Colonic mucosa (tissue), 4 donors: ENCODE measurements around the gene NTN1. TPM values are rescaled to one million over a fixed set of nuclear protein-coding genes. Genes with fewer than 3 reads are reported as not detected.

Experiments used
- DNase-seq: peaks from one replicate; pipeline ENCODE4 v3.0.0-alpha.2; 2020
- H3K27ac ChIP-seq: fragments of 200-600 bp; one replicate; pipeline ENCODE4 v1.8.0; 2021
- H3K27me3 ChIP-seq: fragments of 200-600 bp; one replicate; pipeline ENCODE4 v1.8.0; 2021
- H3K36me3 ChIP-seq: fragments of 200-600 bp; one replicate; pipeline ENCODE4 v1.8.0; 2021
- H3K4me1 ChIP-seq: fragments of 200-600 bp; one replicate; pipeline ENCODE4 v1.8.0; 2021; ENCODE audit warnings: mild to moderate bottlenecking
- H3K4me3 ChIP-seq: fragments of 200-600 bp; one replicate; pipeline ENCODE4 v1.8.0; 2021
- H3K9ac ChIP-seq, 2 donors: one replicate each; pipeline ENCODE4 v1.7.0; 2013; ENCODE audit warnings: control low read depth in 2 of 2, low read depth in 2 of 2, low read length in 2 of 2
- H3K9me3 ChIP-seq: fragments of 200-600 bp; one replicate; pipeline ENCODE4 v1.8.0; 2021
- intact Hi-C: fragments of 100-400 bp; cut with DNase I; formaldehyde crosslinking; loops from one replicate; pipeline ENCODE4 v1.14.1; 2022
- total RNA-seq, 2 donors: library from RNA; stranded (reverse); fragmentation: NEBNext Ultra II Directional in 1 of 2; extraction: Animal tissue kit (Norgen Biotek cat#: 25700) in 1 of 2; gene quantifications; one replicate each; pipeline ENCODE4 v1.2.1, GENCODE V29; 2021
- TF ChIP-seq, protein P1 (sequence below): fragments of 200-600 bp; IDR thresholded peaks from one replicate; pipeline ENCODE4 v1.8.0; 2022; ENCODE audit warnings: antibody characterized with exemption, mild to moderate bottlenecking
- donor health status: healthy.
- donor health status: DM: no; HTN: no; CAD: no.
- donor health status: DM: no; HTN: no; CAD: no.

The NTN1 gene
- total RNA-seq, 2 donors from 2014 or later, result 2.1 to 5.5 TPM

DNA sequence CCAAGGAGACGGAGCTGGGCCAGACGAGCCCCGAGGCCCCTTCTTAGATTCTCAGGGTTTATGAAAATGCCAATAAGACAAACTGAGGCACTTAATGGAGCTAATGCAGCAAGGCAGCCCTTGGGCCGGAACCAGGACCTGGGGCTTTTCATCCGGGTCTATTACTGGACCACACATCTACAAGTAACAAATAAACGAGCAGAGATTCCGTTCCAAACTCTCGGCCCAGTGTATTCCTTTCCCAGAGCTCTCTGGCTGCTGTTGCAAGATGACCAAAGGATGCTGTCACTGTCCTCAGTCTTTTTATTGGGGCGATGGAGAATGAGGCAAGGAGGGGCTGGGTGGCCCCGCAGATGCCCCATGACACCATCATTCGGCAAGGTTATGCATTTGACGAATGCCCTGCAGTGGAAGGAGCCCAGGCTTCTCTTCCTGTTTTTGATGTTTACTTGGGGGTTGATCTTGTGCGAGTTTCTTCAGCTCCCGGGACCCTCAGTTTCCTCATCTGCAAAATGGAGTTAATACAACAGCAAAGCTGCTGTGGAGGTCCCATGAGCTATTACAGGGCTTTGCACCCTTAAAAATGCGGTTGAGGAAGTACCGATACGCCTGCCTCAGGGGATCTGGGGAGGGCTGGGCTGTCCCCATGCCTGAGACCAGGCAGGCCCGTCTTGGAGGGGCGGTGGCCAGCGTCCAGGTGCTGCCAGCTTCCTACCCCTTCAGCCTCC, 1.1 kb upstream of the NTN1 start:
- no peak for DNase-seq
- no peaks in the 10 kb centered on the region for H3K36me3 ChIP-seq
- H3K27ac ChIP-seq, result peak overlapping the region; percentile 32
- peak overlapping the region in 1 of 2 donors; percentile 56 for H3K9ac ChIP-seq
- intact Hi-C loops, result no loop called here
- TF ChIP-seq, protein P1, sequence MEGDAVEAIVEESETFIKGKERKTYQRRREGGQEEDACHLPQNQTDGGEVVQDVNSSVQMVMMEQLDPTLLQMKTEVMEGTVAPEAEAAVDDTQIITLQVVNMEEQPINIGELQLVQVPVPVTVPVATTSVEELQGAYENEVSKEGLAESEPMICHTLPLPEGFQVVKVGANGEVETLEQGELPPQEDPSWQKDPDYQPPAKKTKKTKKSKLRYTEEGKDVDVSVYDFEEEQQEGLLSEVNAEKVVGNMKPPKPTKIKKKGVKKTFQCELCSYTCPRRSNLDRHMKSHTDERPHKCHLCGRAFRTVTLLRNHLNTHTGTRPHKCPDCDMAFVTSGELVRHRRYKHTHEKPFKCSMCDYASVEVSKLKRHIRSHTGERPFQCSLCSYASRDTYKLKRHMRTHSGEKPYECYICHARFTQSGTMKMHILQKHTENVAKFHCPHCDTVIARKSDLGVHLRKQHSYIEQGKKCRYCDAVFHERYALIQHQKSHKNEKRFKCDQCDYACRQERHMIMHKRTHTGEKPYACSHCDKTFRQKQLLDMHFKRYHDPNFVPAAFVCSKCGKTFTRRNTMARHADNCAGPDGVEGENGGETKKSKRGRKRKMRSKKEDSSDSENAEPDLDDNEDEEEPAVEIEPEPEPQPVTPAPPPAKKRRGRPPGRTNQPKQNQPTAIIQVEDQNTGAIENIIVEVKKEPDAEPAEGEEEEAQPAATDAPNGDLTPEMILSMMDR, result no peak
- peaks cover 7% of the 10 kb centered on the region for H3K4me1 ChIP-seq
- peak overlapping the region; percentile 52 for H3K4me3 ChIP-seq
- H3K27me3 ChIP-seq, result peaks cover 47% of the 10 kb centered on the region
- no peaks in the 10 kb centered on the region for H3K9me3 ChIP-seq

DNA sequence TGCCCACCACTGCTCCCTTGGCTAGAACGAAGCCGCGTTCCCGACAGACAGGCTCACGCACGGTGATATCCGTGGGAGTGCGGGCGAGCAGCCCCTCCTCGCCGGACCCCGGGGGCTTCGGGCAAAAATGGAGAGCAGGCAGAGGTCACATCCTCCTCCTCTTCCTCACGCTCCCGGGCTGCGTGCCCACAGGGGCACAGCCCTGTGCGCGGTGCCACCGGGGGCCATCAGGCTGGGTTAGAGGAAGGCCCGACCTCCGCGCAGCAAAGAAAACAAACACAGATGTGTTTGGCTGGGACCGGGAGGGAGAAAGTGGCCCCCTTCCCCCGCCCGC, 519 bp upstream of the NTN1 start:
- no peak for DNase-seq
- no peaks in the 10 kb centered on the region for H3K36me3 ChIP-seq
- H3K4me1 ChIP-seq, result peaks cover 7% of the 10 kb centered on the region
- TF ChIP-seq, protein P1, result no peak
- peak overlapping the region; percentile 52 for H3K4me3 ChIP-seq
- H3K9ac ChIP-seq, result peak overlapping the region in 1 of 2 donors; percentile 56
- H3K27ac ChIP-seq, result peak overlapping the region; percentile 32
- peaks cover 47% of the 10 kb centered on the region for H3K27me3 ChIP-seq
- H3K9me3 ChIP-seq, result no peaks in the 10 kb centered on the region
- intact Hi-C loops, result no loop called here

- TF ChIP-seq, protein P1, result no peak
- Histone ChIP-seq H3K9ac (peak overlapping the region in 1 of 2 donors; percentile 35), H3K9me3 (no peaks in the 10 kb centered on the region), H3K36me3 (no peaks in the 10 kb centered on the region), H3K4me1 (peaks cover 7% of the 10 kb centered on the region), H3K27ac (peak overlapping the region; percentile 44), H3K27me3 (peaks cover 47% of the 10 kb centered on the region), H3K4me3 (peak overlapping the region; percentile 52)
- no peak for DNase-seq
- intact Hi-C loops, result no loop called here
Observed at GRCh38 chr17:9021992-9022572, 772 bp downstream of the NTN1 start.

GRCh38 chr17:9022573-9023391, 1.5 kb downstream of the NTN1 start:
- peaks cover 47% of the 10 kb centered on the region for H3K27me3 ChIP-seq
- peak overlapping the region in 1 of 2 donors; percentile 50 for H3K9ac ChIP-seq
- H3K27ac ChIP-seq, result peak overlapping the region; percentile 44
- H3K4me1 ChIP-seq, result peaks cover 7% of the 10 kb centered on the region
- intact Hi-C loops, result no loop called here
- TF ChIP-seq, protein P1, result no peak
- peak overlapping the region; percentile 52 for H3K4me3 ChIP-seq
- no peaks in the 10 kb centered on the region for H3K9me3 ChIP-seq
- no peak for DNase-seq
- no peaks in the 10 kb centered on the region for H3K36me3 ChIP-seq

- no peak overlapping the region for H3K27ac ChIP-seq
- peaks cover 47% of the 10 kb centered on the region for H3K27me3 ChIP-seq
- peak overlapping the region in 1 of 2 donors; percentile 52 for H3K9ac ChIP-seq
- H3K9me3 ChIP-seq, result no peaks in the 10 kb centered on the region
- no peaks in the 10 kb centered on the region for H3K36me3 ChIP-seq
- H3K4me1 ChIP-seq, result peaks cover 7% of the 10 kb centered on the region
- no peak for DNase-seq
- intact Hi-C loops, result no loop called here
- TF ChIP-seq, protein P1, result no peak
- H3K4me3 ChIP-seq, result peak overlapping the region; percentile 52
Observed at GRCh38 chr17:9023392-9024218, 2.3 kb downstream of the NTN1 start.
